Activated B cell treated with CpG ODN at 0.5 μM for 24 hours (primary cell): ENCODE data around the gene PRF1. TPM values are rescaled to one million over a fixed set of nuclear protein-coding genes. Genes with fewer than 3 reads are reported as not detected.

Experiments used
- ATAC-seq: fragments of 200-7000 bp; cut with Tn5 transposase; one replicate; pipeline ENCODE4 v1.10.0; 2021; ENCODE audit warnings: low read depth, mild to moderate bottlenecking, moderate library complexity
- CTCF ChIA-PET: fragments of 350-600 bp; sonication (Branson Sonifier 250); formaldehyde crosslinking; loops from one replicate; lab custom pipeline; 2021; ENCODE audit warnings: antibody characterized with exemption; lab: Charles Lee
- POLR2A ChIA-PET: fragments of 350-600 bp; sonication (Branson Sonifier 250); formaldehyde crosslinking; loops from one replicate; lab custom pipeline; 2021; ENCODE audit warnings: antibody characterized with exemption; lab: Charles Lee
- DNase-seq: peaks from one replicate; pipeline ENCODE4 v3.0.0; 2022
- H3K27ac Mint-ChIP-seq: one replicate; pipeline ENCODE4 v1.8.0; 2020; ENCODE audit warnings: mixed read lengths
- H3K27me3 Mint-ChIP-seq: one replicate; pipeline ENCODE4 v1.8.0; 2021; ENCODE audit warnings: mixed read lengths
- H3K36me3 Mint-ChIP-seq: one replicate; pipeline ENCODE4 v1.8.0; 2021; ENCODE audit warnings: low read depth, mixed read lengths
- H3K4me1 Mint-ChIP-seq: one replicate; pipeline ENCODE4 v1.8.0; 2021; ENCODE audit warnings: mixed read lengths
- H3K4me3 Mint-ChIP-seq: one replicate; pipeline ENCODE4 v1.8.0; 2020; ENCODE audit warnings: mild to moderate bottlenecking, mixed read lengths
- H3K9me3 Mint-ChIP-seq: one replicate; pipeline ENCODE4 v1.8.0; 2020; ENCODE audit warnings: mixed read lengths
- intact Hi-C: fragments of 100-400 bp; cut with micrococcal nuclease; formaldehyde crosslinking; loops from one replicate; pipeline ENCODE4 v1.15.1; 2024
- total RNA-seq: library from RNA; stranded (reverse); gene quantifications from 2 replicates; pipeline ENCODE4 v1.2.3, GENCODE V29; 2022
- TF ChIP-seq, protein P1 (sequence below): fragments of 200-600 bp; IDR thresholded peaks from one replicate; pipeline ENCODE4 v1.8.0; 2022; ENCODE audit warnings: antibody characterized with exemption, mild to moderate bottlenecking

The PRF1 gene
- total RNA-seq, 1 donor from 2014 or later: 0.53 TPM

DNA sequence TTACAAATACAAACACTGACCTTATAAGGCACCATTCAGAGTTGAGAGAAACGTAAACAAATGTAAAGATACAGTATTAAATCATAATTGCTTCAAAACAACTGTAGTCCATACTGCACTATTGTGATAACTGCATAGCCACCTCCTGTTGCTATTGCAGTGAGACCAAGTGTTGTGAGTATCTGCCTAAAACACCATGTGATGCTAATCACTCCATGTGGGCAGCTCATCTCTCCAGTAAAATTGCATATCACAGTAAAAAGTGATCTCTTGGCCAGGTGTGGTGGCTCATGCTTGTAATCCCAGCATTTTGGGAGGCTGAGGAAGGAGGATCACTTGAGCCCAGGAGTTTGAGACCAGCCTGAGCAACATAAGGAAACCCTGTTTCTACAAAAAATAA lies 26.8 kb upstream of the PRF1 start:
- Mint-ChIP-seq H3K27me3 (peaks cover 7% of the 10 kb centered on the region), H3K27ac (no peak overlapping the region), H3K4me1 (no peaks in the 10 kb centered on the region), H3K36me3 (no peaks in the 10 kb centered on the region), H3K9me3 (no peaks in the 10 kb centered on the region), H3K4me3 (no peak overlapping the region)
- POLR2A ChIA-PET: no interaction called here
- CTCF ChIA-PET: no interaction called here
- TF ChIP-seq, protein P1, sequence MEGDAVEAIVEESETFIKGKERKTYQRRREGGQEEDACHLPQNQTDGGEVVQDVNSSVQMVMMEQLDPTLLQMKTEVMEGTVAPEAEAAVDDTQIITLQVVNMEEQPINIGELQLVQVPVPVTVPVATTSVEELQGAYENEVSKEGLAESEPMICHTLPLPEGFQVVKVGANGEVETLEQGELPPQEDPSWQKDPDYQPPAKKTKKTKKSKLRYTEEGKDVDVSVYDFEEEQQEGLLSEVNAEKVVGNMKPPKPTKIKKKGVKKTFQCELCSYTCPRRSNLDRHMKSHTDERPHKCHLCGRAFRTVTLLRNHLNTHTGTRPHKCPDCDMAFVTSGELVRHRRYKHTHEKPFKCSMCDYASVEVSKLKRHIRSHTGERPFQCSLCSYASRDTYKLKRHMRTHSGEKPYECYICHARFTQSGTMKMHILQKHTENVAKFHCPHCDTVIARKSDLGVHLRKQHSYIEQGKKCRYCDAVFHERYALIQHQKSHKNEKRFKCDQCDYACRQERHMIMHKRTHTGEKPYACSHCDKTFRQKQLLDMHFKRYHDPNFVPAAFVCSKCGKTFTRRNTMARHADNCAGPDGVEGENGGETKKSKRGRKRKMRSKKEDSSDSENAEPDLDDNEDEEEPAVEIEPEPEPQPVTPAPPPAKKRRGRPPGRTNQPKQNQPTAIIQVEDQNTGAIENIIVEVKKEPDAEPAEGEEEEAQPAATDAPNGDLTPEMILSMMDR: no peak
- DNase-seq: no peak
- ATAC-seq: no peak
- intact Hi-C loops: no loop called here

DNA sequence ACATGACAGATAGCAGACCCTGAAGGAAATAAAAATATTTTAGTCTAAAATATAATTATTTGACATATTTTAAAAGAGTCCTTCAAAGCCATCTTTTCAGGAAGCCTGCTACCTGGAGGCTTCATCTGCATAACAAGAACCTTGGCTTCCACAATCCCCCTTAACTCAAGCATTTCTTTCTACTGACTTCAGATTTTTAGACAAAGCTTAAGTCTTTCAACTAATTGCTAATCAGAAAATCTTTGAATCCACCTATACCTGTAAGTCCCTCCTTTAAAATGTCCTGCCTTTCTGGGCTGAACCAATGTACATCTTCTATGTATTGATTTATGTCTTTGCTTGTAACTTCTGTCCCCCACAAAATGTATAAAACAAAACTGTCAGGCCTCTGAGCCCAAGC lies 23.5 kb upstream of the PRF1 start:
- no peak for ATAC-seq
- CTCF ChIA-PET: no interaction called here
- DNase-seq: no peak
- Mint-ChIP-seq H3K27me3 (peaks cover 3% of the 10 kb centered on the region), H3K4me3 (no peak overlapping the region), H3K27ac (no peak overlapping the region), H3K36me3 (no peaks in the 10 kb centered on the region), H3K4me1 (no peaks in the 10 kb centered on the region), H3K9me3 (no peaks in the 10 kb centered on the region)
- POLR2A ChIA-PET: no interaction called here
- intact Hi-C loops: no loop called here
- TF ChIP-seq, protein P1: no peak

DNA sequence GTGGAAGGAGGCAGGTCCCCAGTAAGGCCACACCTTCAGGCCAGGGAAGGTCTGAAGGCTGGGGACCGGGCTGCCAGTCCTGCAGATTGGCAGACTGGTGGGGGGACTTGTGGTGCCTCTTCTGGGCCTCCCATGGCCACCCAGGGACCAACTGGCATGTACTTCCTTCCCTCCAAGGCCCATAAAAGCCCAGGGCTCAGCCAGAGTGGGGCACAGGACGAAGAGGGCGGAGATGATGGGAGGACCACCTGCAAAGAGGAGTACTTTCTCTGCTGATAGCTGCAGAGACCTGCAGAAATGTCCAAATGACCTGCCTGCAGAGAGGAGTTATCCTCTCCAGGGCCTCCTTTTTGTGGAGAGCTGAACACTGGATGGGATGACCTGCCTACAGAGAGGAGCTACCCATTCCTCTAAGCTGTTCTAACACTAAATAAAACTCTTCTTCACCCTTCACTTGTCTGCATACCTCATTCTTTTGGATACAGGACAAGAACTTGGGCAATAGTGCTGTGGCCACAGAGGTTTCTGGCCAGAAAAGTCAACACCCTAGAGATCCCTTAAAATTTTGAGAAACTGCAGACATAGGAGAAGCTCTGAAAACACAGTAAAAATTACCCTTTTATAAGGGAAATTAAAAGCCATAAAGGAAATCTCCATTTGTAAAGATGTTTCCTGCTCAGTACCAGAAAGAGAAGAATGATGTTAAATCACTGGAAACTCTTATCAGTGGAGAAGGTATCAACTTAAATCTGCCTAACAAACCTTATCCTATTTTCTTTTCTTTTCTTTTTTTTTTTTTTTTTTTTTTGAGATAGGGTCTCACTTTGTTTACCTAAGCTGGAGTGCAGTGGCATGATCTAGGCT lies 20.7 kb upstream of the PRF1 start:
- H3K36me3 Mint-ChIP-seq: no peaks in the 10 kb centered on the region
- TF ChIP-seq, protein P1: no peak
- no peak for DNase-seq
- peaks cover 11% of the 10 kb centered on the region for H3K9me3 Mint-ChIP-seq
- H3K4me3 Mint-ChIP-seq: no peak overlapping the region
- ChIA-PET POLR2A (no interaction called here), CTCF (no interaction called here)
- H3K4me1 Mint-ChIP-seq: no peaks in the 10 kb centered on the region
- intact Hi-C loops: no loop called here
- ATAC-seq: no peak
- H3K27ac Mint-ChIP-seq: no peak overlapping the region
- H3K27me3 Mint-ChIP-seq: peaks cover 4% of the 10 kb centered on the region

DNA sequence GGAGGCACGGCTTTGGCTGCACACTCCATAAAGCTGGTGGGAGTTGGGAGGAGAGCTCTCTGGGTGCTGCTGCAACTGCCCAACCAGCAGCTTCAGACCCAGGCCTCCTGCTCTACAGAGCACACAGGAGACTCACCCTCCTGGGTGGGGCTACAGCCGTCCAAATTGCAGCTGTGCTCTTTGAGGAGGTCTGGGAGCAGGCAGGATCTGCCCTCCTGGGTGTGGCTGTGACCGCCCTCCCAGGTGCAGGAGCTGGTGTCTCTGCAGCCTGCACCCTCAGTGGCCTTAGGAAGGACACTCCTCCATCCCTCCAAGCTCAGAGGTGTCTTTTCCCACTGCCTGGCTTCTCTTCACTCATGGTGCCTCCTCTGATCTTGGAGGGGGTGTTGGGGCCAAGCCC lies 20.0 kb upstream of the PRF1 start:
- intact Hi-C loops: no loop called here
- H3K4me3 Mint-ChIP-seq: no peak overlapping the region
- no peaks in the 10 kb centered on the region for H3K4me1 Mint-ChIP-seq
- no peak for ATAC-seq
- CTCF ChIA-PET: no interaction called here
- peaks cover 11% of the 10 kb centered on the region for H3K9me3 Mint-ChIP-seq
- DNase-seq: no peak
- H3K27me3 Mint-ChIP-seq: peaks cover 7% of the 10 kb centered on the region
- H3K36me3 Mint-ChIP-seq: no peaks in the 10 kb centered on the region
- no peak overlapping the region for H3K27ac Mint-ChIP-seq
- POLR2A ChIA-PET: no interaction called here
- TF ChIP-seq, protein P1: no peak

DNA sequence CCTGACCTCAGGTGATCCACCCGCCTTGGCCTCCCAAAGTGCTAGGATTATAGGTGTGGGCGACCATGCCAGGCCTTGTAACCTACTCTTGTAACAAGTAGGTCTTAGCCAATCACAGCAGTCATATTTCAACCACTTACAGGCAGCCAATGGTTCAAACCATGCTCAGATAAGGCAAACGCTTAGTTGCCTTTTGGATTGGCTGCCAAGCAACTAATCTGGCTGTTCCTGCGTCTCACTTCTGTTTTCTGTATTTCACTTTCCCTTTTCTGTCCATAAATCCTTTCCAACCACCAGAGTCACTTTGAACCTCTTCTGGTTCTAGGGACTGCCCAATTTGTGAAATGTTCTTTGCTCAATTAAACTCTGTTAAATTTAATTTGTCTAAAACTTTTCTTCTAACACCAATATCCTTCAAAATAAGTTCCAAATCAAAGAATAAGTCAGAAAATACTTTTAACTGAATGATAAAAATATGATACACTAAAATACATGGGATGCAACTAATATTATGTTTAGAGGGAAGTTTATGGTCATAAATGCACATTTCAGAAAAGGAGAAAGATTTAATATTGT lies 19.1 kb upstream of the PRF1 start:
- no peak for DNase-seq
- ChIA-PET POLR2A (no interaction called here), CTCF (no interaction called here)
- no peak for ATAC-seq
- TF ChIP-seq, protein P1: no peak
- no peak overlapping the region for H3K4me3 Mint-ChIP-seq
- peaks cover 11% of the 10 kb centered on the region for H3K9me3 Mint-ChIP-seq
- no peaks in the 10 kb centered on the region for H3K4me1 Mint-ChIP-seq
- peaks cover 12% of the 10 kb centered on the region for H3K27me3 Mint-ChIP-seq
- no peak overlapping the region for H3K27ac Mint-ChIP-seq
- intact Hi-C loops: no loop called here
- H3K36me3 Mint-ChIP-seq: no peaks in the 10 kb centered on the region
